HG02970 (cell line): Measurements from ENCODE around the gene NFE2L1.

Experiments
- ATAC-seq: cut with Tn5 transposase; IDR thresholded peaks from one replicate; pipeline ENCODE4 v1.9.1; 2021; ENCODE audit warnings: mild to moderate bottlenecking, moderate library complexity, moderate number of reproducible peaks; ENCODE audit not compliant: unreplicated experiment, low FRiP score

Gene NFE2L1

GRCh38 chr17:48104440-48104839, 56.3 kb downstream of the NFE2L1 start:
- ATAC-seq: no peak

GRCh38 chr17:48106802-48107136, 58.6 kb downstream of the NFE2L1 start:
- no peak for ATAC-seq

- ATAC-seq: peak; percentile 76
These were observed 59.2 kb downstream of the NFE2L1 start, which contains the start of gene SNX11 for GRCh38 chr17:48107137-48108055. SNX11 (plus strand) TSS chr17:48107766; CDS start chr17:48112044, 4,278 bp downstream.

GRCh38 chr17:48110761-48111160, 62.6 kb downstream of the NFE2L1 start:
- ATAC-seq: no peak
